ENCODE results near the gene NEAT1. TPM values are rescaled to one million over a fixed set of nuclear protein-coding genes. Genes with fewer than 3 reads are reported as not detected.
A peak's percentile ranks its signal among the peaks of the same experiment; 100 is the strongest.
"Not testable (repeated sequence)": the region's sequence is repeated elsewhere in the genome, so short reads cannot be mapped to it uniquely, and the experiment has no call there.

NEAT1 gene
- total and polyA plus RNA-seq, 12 donors, result 20.9 to 6,838 (median 335) TPM

DNA sequence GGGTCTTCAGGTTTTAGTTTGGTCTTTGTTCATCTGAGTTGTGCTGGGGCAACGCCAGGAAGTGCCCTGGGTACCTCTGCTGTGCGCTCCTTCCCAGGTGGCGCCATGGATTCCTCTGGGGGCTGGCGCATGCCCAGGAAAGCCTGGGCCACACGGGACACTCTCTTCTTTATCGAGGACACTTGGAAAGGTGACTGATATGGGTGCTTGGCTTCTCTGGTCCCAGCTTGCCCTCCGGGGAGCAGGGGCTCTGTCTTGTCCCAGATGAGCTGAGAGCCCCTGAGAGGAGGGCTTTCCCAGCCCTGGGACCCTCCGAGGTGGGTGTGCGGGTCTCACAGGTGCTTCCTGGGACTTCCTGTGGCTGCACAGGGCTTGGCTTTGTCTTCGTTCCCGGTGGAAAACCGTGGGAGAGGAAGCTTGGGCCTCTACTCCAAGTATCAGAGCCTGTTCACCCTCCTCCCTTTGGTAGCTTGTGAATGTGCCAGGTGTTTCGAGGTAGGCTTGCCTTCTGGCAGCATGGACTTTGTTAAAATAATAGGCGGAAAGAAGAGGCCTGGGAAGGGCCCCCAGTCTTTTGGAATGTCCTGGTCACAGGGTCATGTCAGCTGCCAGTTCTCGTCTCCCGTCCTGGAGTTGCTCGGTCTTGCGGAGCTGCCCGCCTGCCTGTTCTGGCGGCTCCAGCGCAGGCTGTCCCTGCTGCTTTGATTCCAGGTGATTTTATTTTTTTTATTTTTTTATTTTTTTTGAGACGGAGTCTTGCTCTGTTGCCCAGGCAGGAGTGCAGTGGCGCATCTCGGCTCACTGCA lies 10.1 kb upstream of the NEAT1 start:
- peaks cover 0 to 41% of the 10 kb centered on the region in 2 donors for H3K36me3 ChIP-seq (replicated peaks in 1 of 2)
- DNase-seq, result peak in 1 of 7 donors; percentile 37
- H3K27me3 ChIP-seq, result no peaks in the 10 kb centered on the region
- intact Hi-C loops (cut with DNase I), result loop anchor here in 1 of 2 donors (5.0 kb wide), 1 partner anchor 100 kb away; no protein-coding TSS in a partner anchor
- H3K9me3 ChIP-seq (replicated peaks in 1 of 3), result no peaks in the 10 kb centered on the region
- TF ChIP-seq POLR2A (IDR thresholded peaks at IDR 0.05), result no peak
- TF ChIP-seq, protein P1, sequence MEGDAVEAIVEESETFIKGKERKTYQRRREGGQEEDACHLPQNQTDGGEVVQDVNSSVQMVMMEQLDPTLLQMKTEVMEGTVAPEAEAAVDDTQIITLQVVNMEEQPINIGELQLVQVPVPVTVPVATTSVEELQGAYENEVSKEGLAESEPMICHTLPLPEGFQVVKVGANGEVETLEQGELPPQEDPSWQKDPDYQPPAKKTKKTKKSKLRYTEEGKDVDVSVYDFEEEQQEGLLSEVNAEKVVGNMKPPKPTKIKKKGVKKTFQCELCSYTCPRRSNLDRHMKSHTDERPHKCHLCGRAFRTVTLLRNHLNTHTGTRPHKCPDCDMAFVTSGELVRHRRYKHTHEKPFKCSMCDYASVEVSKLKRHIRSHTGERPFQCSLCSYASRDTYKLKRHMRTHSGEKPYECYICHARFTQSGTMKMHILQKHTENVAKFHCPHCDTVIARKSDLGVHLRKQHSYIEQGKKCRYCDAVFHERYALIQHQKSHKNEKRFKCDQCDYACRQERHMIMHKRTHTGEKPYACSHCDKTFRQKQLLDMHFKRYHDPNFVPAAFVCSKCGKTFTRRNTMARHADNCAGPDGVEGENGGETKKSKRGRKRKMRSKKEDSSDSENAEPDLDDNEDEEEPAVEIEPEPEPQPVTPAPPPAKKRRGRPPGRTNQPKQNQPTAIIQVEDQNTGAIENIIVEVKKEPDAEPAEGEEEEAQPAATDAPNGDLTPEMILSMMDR (IDR thresholded peaks at IDR 0.05), result no peak
- no peak overlapping the region for H3K4me3 ChIP-seq
- 81 to 88% (median 84%) methylated on average over 17 to 24 of the region's 24 CpGs for WGBS, 4 donors
- no peak overlapping the region for H3K27ac ChIP-seq
- peaks cover 11 to 22% of the 10 kb centered on the region in 2 donors for H3K4me1 ChIP-seq (replicated peaks in 1 of 2)

DNA sequence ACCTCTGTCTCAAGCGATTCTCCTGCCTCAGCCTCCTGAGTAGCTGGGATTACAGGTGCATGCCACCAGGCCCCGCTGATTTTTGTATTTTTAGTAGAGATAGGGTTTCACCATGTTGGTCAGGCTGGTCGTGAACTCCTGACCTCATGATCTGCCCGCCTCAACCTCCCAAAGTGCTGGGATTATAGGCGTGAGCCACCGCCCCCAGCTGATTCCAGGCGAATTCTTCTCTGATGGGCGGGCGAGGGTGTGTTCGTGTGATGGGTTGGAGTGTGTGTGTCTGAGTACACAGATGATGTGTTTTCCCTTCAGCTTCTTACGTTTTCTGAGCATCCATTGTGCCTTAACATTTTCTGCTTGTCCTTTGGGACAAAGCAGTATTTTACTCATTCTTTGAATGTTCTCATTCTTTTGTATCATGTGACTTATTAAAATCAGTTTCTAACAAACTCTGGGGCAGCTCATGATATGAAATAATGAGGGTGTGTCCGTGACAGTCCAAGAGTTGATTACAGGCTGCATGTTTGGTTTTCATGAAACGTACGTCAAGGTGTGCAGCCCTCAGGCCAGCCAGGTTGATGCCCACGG lies 9.4 kb upstream of the NEAT1 start:
- Histone ChIP-seq H3K36me3 (replicated peaks in 1 of 2) (peaks cover 0 to 39% of the 10 kb centered on the region in 2 donors), H3K4me1 (replicated peaks in 1 of 2) (peaks cover 18 to 29% of the 10 kb centered on the region in 2 donors)
- H3K9me3 ChIP-seq (replicated peaks in 1 of 3); H3K27me3 ChIP-seq; H3K4me3 ChIP-seq; H3K27ac ChIP-seq: not testable (repeated sequence)
- 83 to 95% (median 91%) methylated on average over 13 to 15 of the region's 15 CpGs for WGBS, 4 donors
- intact Hi-C loops (cut with DNase I), result loop anchor here in 1 of 2 donors (5.0 kb wide), 1 partner anchor 99 kb away; no protein-coding TSS in a partner anchor
- DNase-seq, result peak in 1 of 7 donors; percentile 20

DNA sequence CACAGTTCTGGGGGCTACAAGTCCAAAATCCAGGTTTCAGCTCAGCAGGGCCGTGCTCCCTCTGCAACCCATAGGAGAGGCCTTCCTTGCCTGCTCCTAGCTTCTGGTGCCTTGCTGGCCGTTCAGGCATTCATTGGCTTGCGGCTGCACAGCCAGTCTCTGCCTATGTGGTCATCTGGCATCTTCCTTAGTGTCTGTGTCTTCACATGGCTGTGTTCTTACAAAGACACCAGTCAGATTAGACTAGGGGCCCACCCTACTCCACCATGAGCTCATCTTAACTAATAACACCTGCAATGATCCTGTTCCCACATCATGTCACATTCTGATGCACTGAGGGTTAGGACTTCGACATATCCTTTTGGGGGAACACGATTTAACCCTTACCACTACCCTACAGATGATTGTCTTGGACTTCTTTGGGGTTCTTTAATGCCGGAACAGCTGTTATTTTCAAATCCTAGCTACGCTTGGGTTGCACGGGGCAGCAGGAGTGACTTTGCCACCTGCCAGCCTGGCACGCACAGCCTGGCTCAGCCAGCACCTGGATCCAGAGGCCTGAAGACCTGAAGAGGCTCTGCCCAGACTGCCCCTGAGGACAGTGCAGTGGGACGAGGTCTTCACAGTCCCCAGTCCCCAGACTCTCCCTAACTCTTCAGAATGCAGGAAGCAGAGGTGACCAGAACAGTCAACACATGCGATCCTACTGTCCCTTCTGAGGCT lies 7.7 kb upstream of the NEAT1 start:
- Histone ChIP-seq H3K4me1 (replicated peaks in 1 of 2) (peaks cover 35 to 47% of the 10 kb centered on the region in 2 donors), H3K9me3 (replicated peaks in 1 of 3) (no peaks in the 10 kb centered on the region), H3K27ac (peak overlapping the region in 1 of 5 donors; percentile 100), H3K4me3 (no peak overlapping the region), H3K27me3 (no peaks in the 10 kb centered on the region), H3K36me3 (replicated peaks in 1 of 2) (peaks cover 0 to 21% of the 10 kb centered on the region in 2 donors)
- peak in 1 of 7 donors; percentile 33 for DNase-seq
- intact Hi-C loops (cut with DNase I), result loop anchor here in 1 of 2 donors (5.0 kb wide), 1 partner anchor 97 kb away; no protein-coding TSS in a partner anchor
- WGBS, 4 donors, result 77 to 86% (median 83%) methylated on average over 7 to 11 of the region's 11 CpGs
- TF ChIP-seq, protein P1 (IDR thresholded peaks at IDR 0.05), result no peak
- no peak for TF ChIP-seq POLR2A (IDR thresholded peaks at IDR 0.05)

DNA sequence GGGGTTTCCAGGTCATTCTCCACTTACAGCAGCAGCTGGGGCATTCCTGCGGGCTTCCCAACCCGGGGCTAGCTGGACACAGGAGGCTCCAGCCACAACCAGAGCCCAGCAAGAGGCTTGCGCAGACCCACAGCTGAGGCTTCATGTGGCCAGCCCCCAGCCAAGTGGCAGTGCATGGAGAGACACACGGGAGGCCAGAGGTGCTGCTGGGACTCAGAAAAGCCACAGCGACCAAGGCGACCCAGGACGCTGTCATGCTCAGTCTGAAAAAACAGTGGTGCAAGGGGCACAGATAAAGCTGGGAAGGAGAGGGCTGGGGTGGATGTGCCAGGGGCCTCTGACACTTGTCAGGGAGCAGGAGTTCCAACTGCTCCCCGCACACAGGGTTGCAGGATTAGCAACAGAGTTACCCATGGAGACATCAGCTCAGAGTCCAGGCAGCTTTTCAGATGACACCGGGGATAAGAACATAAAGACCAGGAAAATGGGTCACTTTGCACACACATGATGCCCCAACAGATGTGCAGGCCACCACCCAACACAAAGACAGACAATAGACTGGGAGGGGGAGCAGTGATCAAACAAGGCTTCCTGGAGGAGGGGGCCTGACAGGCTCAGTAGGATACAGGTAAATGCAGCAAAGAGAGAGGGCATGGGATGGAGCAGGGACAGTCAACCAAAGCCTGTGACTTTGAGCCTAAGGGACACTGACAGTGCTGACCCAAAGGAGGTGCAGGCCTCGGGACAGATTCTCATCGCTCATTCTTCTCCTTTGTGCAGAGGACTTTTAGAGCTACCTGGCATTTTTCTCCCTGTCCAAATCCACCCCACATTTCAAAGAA lies 6.9 kb upstream of the NEAT1 start:
- Histone ChIP-seq H3K9me3 (replicated peaks in 1 of 3) (no peaks in the 10 kb centered on the region), H3K4me1 (replicated peaks in 1 of 2) (peaks cover 43 to 54% of the 10 kb centered on the region in 2 donors), H3K4me3 (peak overlapping the region in 1 of 4 donors; percentile 82), H3K36me3 (replicated peaks in 1 of 2) (peaks cover 0 to 18% of the 10 kb centered on the region in 2 donors), H3K27me3 (no peaks in the 10 kb centered on the region), H3K27ac (peak overlapping the region in 4 of 5 donors; percentile 91 to 100 (median 100))
- WGBS, 4 donors, result 64 to 71% (median 70%) methylated on average over 10 to 11 of the region's 11 CpGs
- DNase-seq, result peak in 2 of 7 donors; percentile 29 to 54
- TF ChIP-seq, protein P1 (IDR thresholded peaks at IDR 0.05), result no peak
- no peak for TF ChIP-seq POLR2A (IDR thresholded peaks at IDR 0.05)
- intact Hi-C loops (cut with DNase I), result loop anchor here in 1 of 2 donors (2.0 kb wide), 1 partner anchor 97 kb away; no protein-coding TSS in a partner anchor
